Measurements from ENCODE around the gene NGF. TPM values are rescaled to one million over a fixed set of nuclear protein-coding genes. Genes with fewer than 3 reads are reported as not detected.

NGF gene
- polyA plus RNA-seq, 3 donors, result not detected

DNA sequence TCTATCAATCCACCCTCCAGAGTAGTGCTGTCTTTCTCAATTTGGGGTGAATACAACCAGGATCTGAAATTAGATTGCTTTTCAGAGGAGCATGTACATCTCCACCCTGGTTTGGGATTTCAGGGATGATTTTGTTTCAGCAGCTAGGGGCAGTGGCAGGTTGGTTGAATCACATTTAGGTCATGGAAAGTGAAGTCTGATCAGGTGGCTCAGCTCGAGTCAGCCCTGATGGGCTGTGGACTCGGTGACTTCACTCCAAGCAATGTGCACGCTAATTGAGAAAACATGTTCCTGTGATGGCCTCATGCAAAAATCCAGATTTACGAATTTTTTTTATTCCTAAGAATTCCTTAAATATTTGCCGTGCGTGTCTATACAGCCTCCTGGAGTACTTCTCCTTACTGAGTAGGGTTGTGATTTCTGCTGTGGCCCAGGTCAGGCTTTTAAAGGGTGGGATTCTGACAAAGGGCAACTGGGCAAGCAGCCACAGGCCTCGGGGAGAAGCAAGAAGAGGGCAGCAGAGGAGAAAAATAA, 7.5 kb downstream of the NGF start:
- peaks cover 34 to 37% of the 10 kb centered on the region in 2 donors for H3K4me1 ChIP-seq (ENCODE audit: control insufficient read depth in 1 of 2, insufficient read depth in 2 of 2, low read length in 2 of 2)
- peaks cover 0 to 3% of the 10 kb centered on the region in 2 donors for H3K27me3 ChIP-seq (ENCODE audit: control insufficient read depth in 2 of 2, insufficient read depth in 2 of 2, low read length in 2 of 2)
- no peak for DNase-seq
- H3K9me3 ChIP-seq (replicated peaks in 1 of 2; ENCODE audit: control insufficient read depth in 1 of 2, insufficient read depth in 1 of 2, low read length in 2 of 2), result no peaks in the 10 kb centered on the region
- H4K20me1 ChIP-seq (ENCODE audit: insufficient read depth, low read length), result no peaks in the 10 kb centered on the region
- 90% methylated on average over 2 of the region's 7 CpGs for WGBS (ENCODE audit: insufficient coverage)
- no peak overlapping the region for H3K27ac ChIP-seq (ENCODE audit: low read depth in 1 of 2, low read length in 2 of 2)
- no peaks in the 10 kb centered on the region for H3K36me3 ChIP-seq (replicated peaks in 1 of 2; ENCODE audit: control insufficient read depth in 1 of 2, insufficient read depth in 2 of 2, low read length in 2 of 2)
- H3K4me1 Mint-ChIP-seq, result peaks cover 37% of the 10 kb centered on the region
- H2AFZ ChIP-seq (ENCODE audit: insufficient read depth, low read depth, low read length, poor library complexity, severe bottlenecking), result no peak overlapping the region
- no peak overlapping the region for H3K9ac ChIP-seq (ENCODE audit: insufficient read depth, low read length, poor library complexity, severe bottlenecking)
- H3K4me2 ChIP-seq (replicated peaks; ENCODE audit: extremely low read depth, low read length, poor library complexity, severe bottlenecking), result no peak overlapping the region
- intact Hi-C loops (cut with micrococcal nuclease), result no loop called here
- peaks cover 0 to 2% (median 2%) of the 10 kb centered on the region in 3 donors for H3K27me3 Mint-ChIP-seq (ENCODE audit: low read depth in 3 of 3)
- H3K79me2 ChIP-seq (ENCODE audit: insufficient read depth, low read length), result no peaks in the 10 kb centered on the region
- no peaks in the 10 kb centered on the region for H3K36me3 Mint-ChIP-seq
- TF ChIP-seq, protein P1, sequence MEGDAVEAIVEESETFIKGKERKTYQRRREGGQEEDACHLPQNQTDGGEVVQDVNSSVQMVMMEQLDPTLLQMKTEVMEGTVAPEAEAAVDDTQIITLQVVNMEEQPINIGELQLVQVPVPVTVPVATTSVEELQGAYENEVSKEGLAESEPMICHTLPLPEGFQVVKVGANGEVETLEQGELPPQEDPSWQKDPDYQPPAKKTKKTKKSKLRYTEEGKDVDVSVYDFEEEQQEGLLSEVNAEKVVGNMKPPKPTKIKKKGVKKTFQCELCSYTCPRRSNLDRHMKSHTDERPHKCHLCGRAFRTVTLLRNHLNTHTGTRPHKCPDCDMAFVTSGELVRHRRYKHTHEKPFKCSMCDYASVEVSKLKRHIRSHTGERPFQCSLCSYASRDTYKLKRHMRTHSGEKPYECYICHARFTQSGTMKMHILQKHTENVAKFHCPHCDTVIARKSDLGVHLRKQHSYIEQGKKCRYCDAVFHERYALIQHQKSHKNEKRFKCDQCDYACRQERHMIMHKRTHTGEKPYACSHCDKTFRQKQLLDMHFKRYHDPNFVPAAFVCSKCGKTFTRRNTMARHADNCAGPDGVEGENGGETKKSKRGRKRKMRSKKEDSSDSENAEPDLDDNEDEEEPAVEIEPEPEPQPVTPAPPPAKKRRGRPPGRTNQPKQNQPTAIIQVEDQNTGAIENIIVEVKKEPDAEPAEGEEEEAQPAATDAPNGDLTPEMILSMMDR (IDR thresholded peaks at IDR 0.05), result no peak
- H3K27ac Mint-ChIP-seq, result no peak overlapping the region
- H3K9me3 Mint-ChIP-seq, result peaks cover 0 to 3% (median 0%) of the 10 kb centered on the region in 7 donors
- no peak overlapping the region for H3K4me3 ChIP-seq (replicated peaks in 1 of 3; ENCODE audit: low read depth in 2 of 3, low read length in 3 of 3)
- H3K4me3 Mint-ChIP-seq, result no peak overlapping the region

DNA sequence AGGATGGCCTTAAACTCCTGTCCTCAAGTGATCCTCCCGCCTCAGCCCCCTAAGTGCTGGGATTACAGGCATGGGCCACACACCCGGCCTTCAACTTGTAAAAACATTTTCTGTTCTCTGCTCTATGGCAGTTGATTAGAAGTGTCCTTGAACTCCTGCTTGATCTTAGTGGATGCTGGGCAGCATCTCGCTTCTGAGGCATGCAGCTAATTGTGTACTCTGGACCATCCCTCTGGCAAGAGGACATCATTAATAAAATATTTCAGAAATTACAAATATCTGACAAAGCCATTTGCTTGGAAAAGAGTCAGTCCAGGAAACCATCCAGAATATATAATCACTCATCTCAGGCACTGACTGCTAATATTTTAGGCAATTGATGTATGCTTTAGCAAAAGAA, 8.1 kb downstream of the NGF start:
- no peaks in the 10 kb centered on the region for H3K79me2 ChIP-seq (ENCODE audit: insufficient read depth, low read length)
- peaks cover 0 to 3% of the 10 kb centered on the region in 2 donors for H3K27me3 ChIP-seq (ENCODE audit: control insufficient read depth in 2 of 2, insufficient read depth in 2 of 2, low read length in 2 of 2)
- no peak overlapping the region for H2AFZ ChIP-seq (ENCODE audit: insufficient read depth, low read depth, low read length, poor library complexity, severe bottlenecking)
- no peak overlapping the region for H3K4me3 Mint-ChIP-seq
- H3K36me3 ChIP-seq (replicated peaks in 1 of 2; ENCODE audit: control insufficient read depth in 1 of 2, insufficient read depth in 2 of 2, low read length in 2 of 2), result no peaks in the 10 kb centered on the region
- intact Hi-C loops (cut with micrococcal nuclease), result no loop called here
- DNase-seq, result no peak
- peaks cover 2% of the 10 kb centered on the region in 3 donors for H3K27me3 Mint-ChIP-seq (ENCODE audit: low read depth in 3 of 3)
- H3K36me3 Mint-ChIP-seq, result no peaks in the 10 kb centered on the region
- peaks cover 34 to 35% of the 10 kb centered on the region in 2 donors for H3K4me1 ChIP-seq (ENCODE audit: control insufficient read depth in 1 of 2, insufficient read depth in 2 of 2, low read length in 2 of 2)
- no peak overlapping the region for H3K4me3 ChIP-seq (replicated peaks in 1 of 3; ENCODE audit: low read depth in 2 of 3, low read length in 3 of 3)
- H3K27ac ChIP-seq (ENCODE audit: low read depth in 1 of 2, low read length in 2 of 2), result no peak overlapping the region
- H3K4me2 ChIP-seq (replicated peaks; ENCODE audit: extremely low read depth, low read length, poor library complexity, severe bottlenecking), result no peak overlapping the region
- H3K9ac ChIP-seq (ENCODE audit: insufficient read depth, low read length, poor library complexity, severe bottlenecking), result no peak overlapping the region
- no peaks in the 10 kb centered on the region for H4K20me1 ChIP-seq (ENCODE audit: insufficient read depth, low read length)
- no peaks in the 10 kb centered on the region for H3K9me3 ChIP-seq (replicated peaks in 1 of 2; ENCODE audit: control insufficient read depth in 1 of 2, insufficient read depth in 1 of 2, low read length in 2 of 2)
- H3K9me3 Mint-ChIP-seq, result peaks cover 0 to 3% (median 0%) of the 10 kb centered on the region in 7 donors
- H3K27ac Mint-ChIP-seq, result no peak overlapping the region
- H3K4me1 Mint-ChIP-seq, result peaks cover 37% of the 10 kb centered on the region
- TF ChIP-seq, protein P1 (IDR thresholded peaks at IDR 0.05), result no peak
- WGBS (ENCODE audit: insufficient coverage), result 89% methylated on average over 3 of the region's 3 CpGs

Measured in CD14-positive monocyte (primary cell).